Bronchus fibroblast of lung (primary cell): ENCODE results near the gene MRAP. TPM values are rescaled to one million over a fixed set of nuclear protein-coding genes. Genes with fewer than 3 reads are reported as not detected.

Experiments used
- total RNA-seq: library from RNA; depleted of rRNA; stranded (reverse); fragments of >200 nt; gene quantifications from 2 replicates; pipeline ENCODE4 v1.2.3, GENCODE V29; 2015

MRAP gene
- total RNA-seq, result not detected in 2 replicates

DNA sequence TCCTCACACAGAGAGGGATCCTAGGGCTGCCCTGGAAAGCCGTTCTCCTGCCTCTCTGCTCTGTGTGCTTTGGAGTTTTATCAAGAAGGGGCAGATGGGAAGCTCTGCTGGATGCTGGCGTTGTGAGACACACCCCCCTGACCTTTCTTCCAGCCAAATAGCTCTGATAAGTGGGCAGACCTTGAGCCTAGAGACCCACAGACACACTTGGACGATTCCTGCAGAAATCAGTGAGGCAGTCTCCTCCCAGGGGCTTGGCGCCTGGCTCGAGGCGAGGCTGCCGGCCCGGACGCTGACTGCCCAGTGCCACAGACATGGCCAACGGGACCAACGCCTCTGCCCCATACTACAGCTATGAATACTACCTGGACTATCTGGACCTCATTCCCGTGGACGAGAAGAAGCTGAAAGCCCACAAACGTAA, at the start of gene MRAP:
MRAP (plus strand) TSS at position 198 of the 424 bp plus-strand sequence; CDS start at position 315, 117 bp downstream.

DNA sequence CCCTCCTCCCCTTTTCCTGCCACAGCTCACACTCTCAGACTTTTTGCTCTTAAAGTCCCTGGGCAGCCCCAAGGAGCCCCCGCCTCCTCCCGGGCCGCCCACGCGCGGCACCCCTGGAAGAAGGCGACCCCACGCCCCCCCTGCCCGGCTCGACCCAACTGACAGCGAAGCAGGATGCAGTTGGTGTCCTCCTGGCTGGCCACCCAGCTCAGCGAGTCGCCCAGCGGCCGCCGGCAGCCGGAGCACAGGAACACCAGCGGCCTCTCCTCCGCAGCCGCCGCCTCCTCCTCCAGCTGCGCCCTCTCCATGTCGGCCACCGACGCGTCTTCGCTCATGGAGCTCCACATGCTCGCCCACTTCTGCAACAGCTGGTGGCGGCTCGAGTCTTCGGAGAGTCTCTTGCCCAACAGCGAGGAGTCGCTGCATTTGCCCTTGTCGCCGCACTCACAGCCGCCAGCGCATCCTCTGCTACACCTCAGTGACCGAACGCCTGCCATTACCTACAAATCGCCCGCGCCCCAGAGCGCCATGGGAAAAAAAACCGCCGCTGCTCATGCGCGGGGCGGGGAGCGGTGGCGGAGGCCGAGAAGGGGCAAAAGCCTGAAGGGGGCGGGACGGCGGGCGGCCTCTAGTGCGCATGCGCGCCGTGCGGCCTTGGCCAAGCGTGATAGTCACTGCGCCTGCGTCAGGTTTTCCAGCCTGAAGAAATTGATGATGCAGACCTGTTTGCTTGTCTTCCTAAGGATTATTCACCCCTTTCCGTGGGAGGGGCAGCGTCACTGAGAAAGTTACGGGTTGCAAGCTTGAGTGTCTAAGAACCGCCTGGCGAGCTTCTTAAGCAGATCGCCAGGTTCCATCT, 19.9 kb upstream of the MRAP start, which contains the start of gene MIS18A:
MIS18A (minus strand) TSS at position 532 of the 859 bp plus-strand sequence; CDS start at position 497, 35 bp downstream.

Other genes with a start within 250 kb of the MRAP start
- gene MIS18A, start 19.8 kb upstream of the MRAP start, total RNA-seq, result 16.5 TPM in 2 replicates
- 15.3 and 15.8 TPM in 2 replicates for gene URB1, start 94.2 kb downstream of the MRAP start, total RNA-seq
- gene EVA1C, start 113.9 kb downstream of the MRAP start, total RNA-seq, result 2.7 and 4.7 TPM in 2 replicates